Measurements from ENCODE around the gene ADSS2.

ADSS2 gene

GRCh38 chr1:244422174-244422573 is 29.5 kb downstream of the ADSS2 start:
- H3K4me3 ChIP-seq (ENCODE audit: low read depth, low read length) = no peak overlapping the region
- in situ Hi-C loops (cut with HindIII; ENCODE audit: low sequenced_read_pairs) = no loop called here
- peak; percentile 43 for DNase-seq (ENCODE audit: low read depth)
- no peak for TF ChIP-seq CTCF (IDR thresholded peaks at IDR 0.05; ENCODE audit: low read depth, low read length, missing control alignments)

GRCh38 chr1:244419024-244419423 is 32.7 kb downstream of the ADSS2 start:
- no peak for TF ChIP-seq CTCF (IDR thresholded peaks at IDR 0.05; ENCODE audit: low read depth, low read length, missing control alignments)
- H3K4me3 ChIP-seq (ENCODE audit: low read depth, low read length) = no peak overlapping the region
- no peak for DNase-seq (ENCODE audit: low read depth)
- in situ Hi-C loops (cut with HindIII; ENCODE audit: low sequenced_read_pairs) = no loop called here

GRCh38 chr1:244414543-244414942 is 37.2 kb downstream of the ADSS2 start:
- TF ChIP-seq CTCF (IDR thresholded peaks at IDR 0.05; ENCODE audit: low read depth, low read length, missing control alignments) = peak; percentile 38
- peak; percentile 16 for DNase-seq (ENCODE audit: low read depth)
- H3K4me3 ChIP-seq (ENCODE audit: low read depth, low read length) = no peak overlapping the region
- in situ Hi-C loops (cut with HindIII; ENCODE audit: low sequenced_read_pairs) = no loop called here

GRCh38 chr1:244413736-244414135 is 38.0 kb downstream of the ADSS2 start:
- in situ Hi-C loops (cut with HindIII; ENCODE audit: low sequenced_read_pairs) = no loop called here
- H3K4me3 ChIP-seq (ENCODE audit: low read depth, low read length) = no peak overlapping the region
- DNase-seq (ENCODE audit: low read depth) = no peak
- no peak for TF ChIP-seq CTCF (IDR thresholded peaks at IDR 0.05; ENCODE audit: low read depth, low read length, missing control alignments)

- in situ Hi-C loops (cut with HindIII; ENCODE audit: low sequenced_read_pairs) = no loop called here
- no peak for TF ChIP-seq CTCF (IDR thresholded peaks at IDR 0.05; ENCODE audit: low read depth, low read length, missing control alignments)
- H3K4me3 ChIP-seq (ENCODE audit: low read depth, low read length) = no peak overlapping the region
- no peak for DNase-seq (ENCODE audit: low read depth)
Observed at GRCh38 chr1:244412176-244412575, 39.5 kb downstream of the ADSS2 start.

- no peak overlapping the region for H3K4me3 ChIP-seq (ENCODE audit: low read depth, low read length)
- DNase-seq (ENCODE audit: low read depth) = no peak
- TF ChIP-seq CTCF (IDR thresholded peaks at IDR 0.05; ENCODE audit: low read depth, low read length, missing control alignments) = no peak
- in situ Hi-C loops (cut with HindIII; ENCODE audit: low sequenced_read_pairs) = no loop called here
Observed at GRCh38 chr1:244409701-244410100, 42.0 kb downstream of the ADSS2 start.

- in situ Hi-C loops (cut with HindIII; ENCODE audit: low sequenced_read_pairs) = no loop called here
- no peak overlapping the region for H3K4me3 ChIP-seq (ENCODE audit: low read depth, low read length)
- no peak for DNase-seq (ENCODE audit: low read depth)
- no peak for TF ChIP-seq CTCF (IDR thresholded peaks at IDR 0.05; ENCODE audit: low read depth, low read length, missing control alignments)
Observed at GRCh38 chr1:244406337-244406736, 45.4 kb downstream of the ADSS2 start.

All from astrocyte of the cerebellum (primary cell).